ENCODE data around the gene MTHFD2L. TPM values are rescaled to one million over a fixed set of nuclear protein-coding genes. Genes with fewer than 3 reads are reported as not detected.
A peak's percentile ranks its signal among the peaks of the same experiment; 100 is the strongest.
"Not testable (repeated sequence)": the region's sequence is repeated elsewhere in the genome, so short reads cannot be mapped to it uniquely, and the experiment has no call there.

The MTHFD2L gene
- total and polyA plus RNA-seq, 2 experiments from 2014 or later = 10.8 to 12.3 TPM

- H3K27ac ChIP-seq = no peak overlapping the region
- H3K36me3 ChIP-seq = no peaks in the 10 kb centered on the region
- H3K27me3 ChIP-seq = no peaks in the 10 kb centered on the region
- H3K4me3 ChIP-seq = no peak overlapping the region
- TF ChIP-seq, protein P1, sequence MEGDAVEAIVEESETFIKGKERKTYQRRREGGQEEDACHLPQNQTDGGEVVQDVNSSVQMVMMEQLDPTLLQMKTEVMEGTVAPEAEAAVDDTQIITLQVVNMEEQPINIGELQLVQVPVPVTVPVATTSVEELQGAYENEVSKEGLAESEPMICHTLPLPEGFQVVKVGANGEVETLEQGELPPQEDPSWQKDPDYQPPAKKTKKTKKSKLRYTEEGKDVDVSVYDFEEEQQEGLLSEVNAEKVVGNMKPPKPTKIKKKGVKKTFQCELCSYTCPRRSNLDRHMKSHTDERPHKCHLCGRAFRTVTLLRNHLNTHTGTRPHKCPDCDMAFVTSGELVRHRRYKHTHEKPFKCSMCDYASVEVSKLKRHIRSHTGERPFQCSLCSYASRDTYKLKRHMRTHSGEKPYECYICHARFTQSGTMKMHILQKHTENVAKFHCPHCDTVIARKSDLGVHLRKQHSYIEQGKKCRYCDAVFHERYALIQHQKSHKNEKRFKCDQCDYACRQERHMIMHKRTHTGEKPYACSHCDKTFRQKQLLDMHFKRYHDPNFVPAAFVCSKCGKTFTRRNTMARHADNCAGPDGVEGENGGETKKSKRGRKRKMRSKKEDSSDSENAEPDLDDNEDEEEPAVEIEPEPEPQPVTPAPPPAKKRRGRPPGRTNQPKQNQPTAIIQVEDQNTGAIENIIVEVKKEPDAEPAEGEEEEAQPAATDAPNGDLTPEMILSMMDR (IDR thresholded peaks at IDR 0.05; ENCODE audit: low read depth, low read length) = no peak
- H3K4me1 ChIP-seq (ENCODE audit: low read depth) = no peaks in the 10 kb centered on the region
- no peak for DNase-seq (ENCODE audit: low read depth in 1 of 2, low spot score in 1 of 2)
- H3K9me3 ChIP-seq (ENCODE audit: low read depth) = no peaks in the 10 kb centered on the region
Measured at GRCh38 chr4:74205559-74205958, 47.6 kb downstream of the MTHFD2L start.

DNA sequence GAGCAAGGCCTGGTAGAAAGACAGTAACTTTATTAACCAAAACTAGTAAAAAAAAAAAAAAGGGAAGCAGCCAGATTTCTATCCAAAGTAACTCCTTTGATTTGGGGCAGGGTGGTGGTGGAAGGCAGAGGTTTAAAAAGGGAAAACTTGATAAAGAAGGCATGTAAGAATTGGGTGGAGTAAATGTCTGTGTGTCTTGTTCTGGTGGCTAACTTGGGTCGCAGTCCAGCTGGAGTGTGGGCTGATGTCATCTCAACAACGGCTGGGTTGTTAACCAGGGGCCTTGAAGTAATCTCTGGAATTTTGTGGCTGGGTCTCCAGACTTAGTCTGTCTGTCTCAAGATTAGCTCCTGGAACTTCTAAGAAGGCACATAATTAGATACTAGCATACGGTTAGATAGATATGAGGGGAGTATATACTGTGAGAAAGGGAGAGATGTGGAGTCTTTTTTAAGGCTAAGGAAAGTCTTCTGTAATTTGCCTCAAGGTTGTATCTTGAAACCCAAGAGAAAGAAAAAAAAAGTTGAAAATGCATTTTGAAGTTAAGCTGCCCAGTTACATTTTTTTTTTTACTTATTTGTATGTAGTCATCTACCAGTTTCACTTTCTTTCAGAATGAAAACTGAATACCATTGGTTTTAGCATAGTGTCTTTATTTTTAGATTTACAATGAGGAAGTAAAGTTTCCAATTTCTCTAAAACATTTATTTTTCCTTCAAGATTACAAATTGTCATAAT lies 48.3 kb downstream of the MTHFD2L start:
- no peaks in the 10 kb centered on the region for H3K4me1 ChIP-seq (ENCODE audit: low read depth)

GRCh38 chr4:74214457-74215159 lies 56.7 kb downstream of the MTHFD2L start:
- H3K4me3 ChIP-seq; DNase-seq (ENCODE audit: low read depth in 1 of 2, low spot score in 1 of 2); H3K36me3 ChIP-seq; H3K4me1 ChIP-seq (ENCODE audit: low read depth); H3K27me3 ChIP-seq; H3K9me3 ChIP-seq (ENCODE audit: low read depth): not testable (repeated sequence)
- peak overlapping the region; percentile 45 for H3K27ac ChIP-seq

More for the DNA sequence above, 48.3 kb downstream of the MTHFD2L start:
- no peaks in the 10 kb centered on the region for H3K9me3 ChIP-seq (ENCODE audit: low read depth)
- no peaks in the 10 kb centered on the region for H3K36me3 ChIP-seq
- H3K4me3 ChIP-seq = no peak overlapping the region
- DNase-seq (ENCODE audit: low read depth in 1 of 2, low spot score in 1 of 2) = peak in 1 of 2 donors; percentile 71
- TF ChIP-seq, protein P1 (IDR thresholded peaks at IDR 0.05; ENCODE audit: low read depth, low read length) = no peak
- no peak overlapping the region for H3K27ac ChIP-seq
- H3K27me3 ChIP-seq = no peaks in the 10 kb centered on the region

GRCh38 chr4:74215236-74215635 lies 57.3 kb downstream of the MTHFD2L start:
- not testable (repeated sequence) for H3K4me3 ChIP-seq; DNase-seq (ENCODE audit: low read depth in 1 of 2, low spot score in 1 of 2); H3K9me3 ChIP-seq (ENCODE audit: low read depth); H3K27me3 ChIP-seq; H3K4me1 ChIP-seq (ENCODE audit: low read depth); H3K36me3 ChIP-seq
- H3K27ac ChIP-seq = peak overlapping the region; percentile 45

- H3K36me3 ChIP-seq = no peaks in the 10 kb centered on the region
- DNase-seq (ENCODE audit: low read depth in 1 of 2, low spot score in 1 of 2) = peak in 1 of 2 donors; percentile 37
- H3K4me1 ChIP-seq (ENCODE audit: low read depth) = no peaks in the 10 kb centered on the region
- no peak overlapping the region for H3K27ac ChIP-seq
- no peak overlapping the region for H3K4me3 ChIP-seq
- TF ChIP-seq, protein P1 (IDR thresholded peaks at IDR 0.05; ENCODE audit: low read depth, low read length) = no peak
- H3K9me3 ChIP-seq (ENCODE audit: low read depth) = no peaks in the 10 kb centered on the region
- H3K27me3 ChIP-seq = no peaks in the 10 kb centered on the region
Measured at GRCh38 chr4:74217365-74217764, 59.4 kb downstream of the MTHFD2L start.

GRCh38 chr4:74218201-74218600 lies 60.3 kb downstream of the MTHFD2L start:
- no peaks in the 10 kb centered on the region for H3K9me3 ChIP-seq (ENCODE audit: low read depth)
- TF ChIP-seq, protein P1 (IDR thresholded peaks at IDR 0.05; ENCODE audit: low read depth, low read length) = no peak
- no peak for DNase-seq (ENCODE audit: low read depth in 1 of 2, low spot score in 1 of 2)

More at GRCh38 chr4:74218201-74218600, 60.3 kb downstream of the MTHFD2L start:
- Histone ChIP-seq H3K36me3 (no peaks in the 10 kb centered on the region), H3K27me3 (no peaks in the 10 kb centered on the region), H3K4me3 (no peak overlapping the region), H3K4me1 (ENCODE audit: low read depth) (no peaks in the 10 kb centered on the region), H3K27ac (no peak overlapping the region)

Measured in cardiac muscle cell (in vitro differentiated cells and primary cell).